H1 (cell line): ENCODE data around the gene TTC8. TPM values are rescaled to one million over a fixed set of nuclear protein-coding genes. Genes with fewer than 3 reads are reported as not detected.

Source experiments
- CTCF ChIA-PET: fragments of 300-600 bp; sonication (Branson Sonifier 250); formaldehyde crosslinking; loops from one replicate; lab custom pipeline; 2021; ENCODE audit not compliant: partially characterized antibody; lab: Charles Lee
- POLR2A ChIA-PET: fragments of 300-600 bp; sonication (Branson Sonifier 250); formaldehyde crosslinking; loops from one replicate; lab custom pipeline; 2021; ENCODE audit warnings: inconsistent platforms; ENCODE audit not compliant: partially characterized antibody; lab: Charles Lee
- DNase-seq, 2 experiments: peaks; one replicate each; pipeline versions ENCODE4 v3.0.0 to v3.0.0-alpha.2; 2010 to 2022; ENCODE audit warnings: low spot score in 2 of 2, low read depth in 1 of 2, mixed read lengths in 1 of 2
- FAIRE-seq: peaks from 2 replicates; lab custom pipeline; 2011; peaks lifted over from hg19 to GRCh38; lab: Jason Lieb, UNC
- H2AFZ ChIP-seq: 2 replicates; pipeline ENCODE4 v1.8.1; 2012; ENCODE audit warnings: low read length, inconsistent platforms
- H2AK5ac ChIP-seq: 2 replicates; pipeline ENCODE4 v1.6.1; 2013; ENCODE audit warnings: low read depth, low read length
- H2BK120ac ChIP-seq: replicated peaks from 2 replicates; pipeline ENCODE3; 2013; ENCODE audit warnings: low read depth, low read length, inconsistent platforms
- H2BK12ac ChIP-seq: 2 replicates; pipeline ENCODE4 v1.6.1; 2013; ENCODE audit warnings: low read depth, low read length
- H2BK15ac ChIP-seq: 2 replicates; pipeline ENCODE4 v1.6.1; 2013; ENCODE audit warnings: low read length
- H2BK20ac ChIP-seq: 2 replicates; pipeline ENCODE4 v1.6.1; 2013; ENCODE audit warnings: low read length
- H2BK5ac ChIP-seq: 2 replicates; pipeline ENCODE4 v1.6.1; 2013; ENCODE audit warnings: low read depth, low read length
- H3K14ac ChIP-seq: 2 replicates; pipeline ENCODE4 v1.6.1; 2013; ENCODE audit warnings: inconsistent platforms; ENCODE audit not compliant: insufficient read length
- H3K18ac ChIP-seq: 2 replicates; pipeline ENCODE4 v1.6.1; 2013; ENCODE audit warnings: low read length; ENCODE audit errors: extremely low read depth
- H3K23ac ChIP-seq: 2 replicates; pipeline ENCODE4 v1.6.1; 2013; ENCODE audit warnings: inconsistent platforms; ENCODE audit not compliant: insufficient read length
- H3K23me2 ChIP-seq: 2 replicates; pipeline ENCODE4 v1.6.1; 2013; ENCODE audit warnings: low read depth, low read length
- H3K27ac ChIP-seq: 2 replicates; pipeline ENCODE4 v1.6.1; 2011; ENCODE audit warnings: low read depth, low read length, inconsistent platforms
- H3K27me3 ChIP-seq, 4 experiments: replicated peaks in 1 of 4; 1 replicate in 1 of 4; 2 replicates in 3 of 4; pipeline versions ENCODE4 v1.6.1 to v1.8.1; 2011 to 2013; ENCODE audit warnings: low read length in 3 of 4, mild to moderate bottlenecking in 3 of 4, inconsistent platforms in 2 of 4, mixed read lengths in 2 of 4, moderate library complexity in 1 of 4; ENCODE audit not compliant: control insufficient read depth in 3 of 4, insufficient read depth in 3 of 4; ENCODE audit errors: extremely low read depth in 1 of 4
- H3K36me3 ChIP-seq, 4 experiments: 2 replicates each; pipeline versions ENCODE4 v1.6.1 to v1.8.1; 2011 to 2013; ENCODE audit warnings: mild to moderate bottlenecking in 4 of 4, low read length in 3 of 4, moderate library complexity in 2 of 4, control low read depth in 1 of 4, inconsistent platforms in 1 of 4; ENCODE audit not compliant: insufficient read depth in 4 of 4, control insufficient read depth in 2 of 4
- H3K4ac ChIP-seq: replicated peaks from 2 replicates; pipeline ENCODE3; 2013; ENCODE audit warnings: low read length, low read depth, mixed read lengths, inconsistent platforms; ENCODE audit not compliant: insufficient read length
- H3K4me1 ChIP-seq, 4 experiments: replicated peaks in 1 of 4; 1 replicate in 1 of 4; 2 replicates in 3 of 4; pipeline versions ENCODE4 v1.6.1 to v1.8.1; 2011 to 2013; ENCODE audit warnings: low read length in 3 of 4, inconsistent platforms in 2 of 4, mixed read lengths in 1 of 4; ENCODE audit not compliant: insufficient read depth in 4 of 4, control insufficient read depth in 3 of 4
- H3K4me2 ChIP-seq, 2 experiments: 2 replicates each; pipeline versions ENCODE4 v1.6.1 to v1.8.1; 2011 to 2013; ENCODE audit warnings: low read depth in 2 of 2, low read length in 2 of 2, control low read depth in 1 of 2, inconsistent platforms in 1 of 2, mild to moderate bottlenecking in 1 of 2; ENCODE audit not compliant: insufficient read depth in 1 of 2
- H3K4me3 ChIP-seq, 4 experiments: fragments of 200-600, 300-600 bp in 1 of 4; sonication (generic), shearing (Covaris generic), sonication (Bioruptor Twin) in 1 of 4; 2 replicates each; pipeline versions ENCODE4 v1.5.1 to v1.8.1; 2011 to 2016; ENCODE audit warnings: low read length in 4 of 4, low read depth in 3 of 4, control low read depth in 2 of 4, inconsistent platforms in 2 of 4, mild to moderate bottlenecking in 2 of 4, mixed read lengths in 1 of 4, moderate library complexity in 1 of 4; ENCODE audit not compliant: insufficient read depth in 2 of 4; ENCODE audit errors: extremely low read depth in 1 of 4
- H3K56ac ChIP-seq: replicated peaks from 2 replicates; pipeline ENCODE3; 2013; ENCODE audit warnings: low read depth, mild to moderate bottlenecking, mixed read lengths, low read length, inconsistent platforms; ENCODE audit not compliant: insufficient read length
- H3K79me1 ChIP-seq: 2 replicates; pipeline ENCODE4 v1.6.1; 2013; ENCODE audit warnings: low read depth, low read length, control low read depth
- H3K79me2 ChIP-seq, 2 experiments: 2 replicates each; pipeline versions ENCODE4 v1.6.1 to v1.8.1; 2012 to 2013; ENCODE audit warnings: low read length in 2 of 2, mild to moderate bottlenecking in 2 of 2, inconsistent platforms in 1 of 2; ENCODE audit not compliant: insufficient read depth in 2 of 2, control insufficient read depth in 1 of 2
- H3K9ac ChIP-seq, 4 experiments: replicated peaks in 1 of 4; 1 replicate in 1 of 4; 2 replicates in 3 of 4; pipeline versions ENCODE4 v1.6.1 to v1.8.1; 2011 to 2013; ENCODE audit warnings: low read depth in 3 of 4, low read length in 3 of 4, control low read depth in 2 of 4, mild to moderate bottlenecking in 2 of 4, moderate library complexity in 2 of 4, inconsistent platforms in 1 of 4; ENCODE audit errors: extremely low read depth in 1 of 4
- H3K9me3 ChIP-seq, 2 experiments: 2 replicates each; pipeline versions ENCODE4 v1.6.1 to v1.8.1; 2012 to 2013; ENCODE audit warnings: mild to moderate bottlenecking in 2 of 2, moderate library complexity in 2 of 2, control low read depth in 1 of 2, inconsistent platforms in 1 of 2, low read depth in 1 of 2, low read length in 1 of 2, mixed read lengths in 1 of 2; ENCODE audit not compliant: insufficient read depth in 2 of 2
- H4K20me1 ChIP-seq, 2 experiments: replicated peaks in 1 of 2; 2 replicates each; pipeline versions ENCODE3 to v1.8.1; 2011 to 2013; ENCODE audit warnings: inconsistent platforms in 2 of 2, low read length in 2 of 2, mild to moderate bottlenecking in 1 of 2; ENCODE audit not compliant: insufficient read depth in 2 of 2, control insufficient read depth in 1 of 2
- H4K5ac ChIP-seq: 2 replicates; pipeline ENCODE4 v1.6.1; 2013; ENCODE audit warnings: low read length, low read depth, mixed read lengths, inconsistent platforms; ENCODE audit not compliant: insufficient read length
- H4K8ac ChIP-seq: 2 replicates; pipeline ENCODE4 v1.8.0; 2013; ENCODE audit warnings: mild to moderate bottlenecking, moderate library complexity, low read length, inconsistent platforms; ENCODE audit not compliant: insufficient read depth; ENCODE audit errors: extremely low read depth
- H4K91ac ChIP-seq: replicated peaks from 2 replicates; pipeline ENCODE3; 2013; ENCODE audit warnings: low read length, mixed read lengths, inconsistent platforms; ENCODE audit not compliant: insufficient read length
- BCL11A ChIP-seq, 2 experiments: IDR thresholded peaks; one replicate each; pipeline ENCODE4 v1.6.1; 2011; ENCODE audit warnings: low read depth in 2 of 2, low read length in 2 of 2, mild to moderate bottlenecking in 2 of 2
- CHD2 ChIP-seq: IDR thresholded peaks from 2 replicates; pipeline ENCODE4 v1.6.1; 2012; ENCODE audit warnings: low read length, improper control_type of control experiment
- E2F6 ChIP-seq: IDR thresholded peaks from 2 replicates; pipeline ENCODE4 v1.6.1; 2012; ENCODE audit warnings: inconsistent platforms
- JUND ChIP-seq: IDR thresholded peaks from 2 replicates; pipeline ENCODE4 v1.6.1; 2011; ENCODE audit warnings: mild to moderate bottlenecking, improper control_type of control experiment, low read length
- KDM1A ChIP-seq: fragments of 200-600, 300-600 bp; sonication (generic); IDR thresholded peaks from 2 replicates; pipeline ENCODE4 v1.7.1; 2016; ENCODE audit warnings: mild to moderate bottlenecking, low read length, borderline replicate concordance
- MAX ChIP-seq: IDR thresholded peaks from 2 replicates; pipeline ENCODE4 v1.6.1; 2012; ENCODE audit warnings: inconsistent platforms
- RBBP5 ChIP-seq: IDR thresholded peaks from 2 replicates; pipeline ENCODE4 v1.7.1; 2012; ENCODE audit warnings: low read depth, mild to moderate bottlenecking, inconsistent platforms, low read length, moderate library complexity, borderline replicate concordance
- RFX5 ChIP-seq: IDR thresholded peaks from 2 replicates; pipeline ENCODE4 v1.6.1; 2011; ENCODE audit warnings: low read depth, low read length, improper control_type of control experiment, borderline replicate concordance
- SAP30 ChIP-seq: fragments of 300-600 bp; sonication (generic); IDR thresholded peaks from 2 replicates; pipeline ENCODE4 v1.7.1; 2012; ENCODE audit warnings: low read length, moderate library complexity, mild to moderate bottlenecking, inconsistent platforms; ENCODE audit not compliant: insufficient read depth, insufficient replicate concordance
- TAF7 ChIP-seq: optimal IDR thresholded peaks from 2 replicates; pipeline ENCODE3; 2011; ENCODE audit warnings: low read depth, mild to moderate bottlenecking, inconsistent platforms, low read length, moderate library complexity, borderline replicate concordance
- TBP ChIP-seq: IDR thresholded peaks from 2 replicates; pipeline ENCODE4 v1.6.1; 2011; ENCODE audit warnings: low read depth, low read length, improper control_type of control experiment
- USF2 ChIP-seq: IDR thresholded peaks from 2 replicates; pipeline ENCODE4 v1.6.1; 2011; ENCODE audit warnings: low read length, improper control_type of control experiment
- WGBS, 2 experiments: shearing (Covaris generic) in 1 of 2; methylation state at CpG; one replicate each; pipeline versions ENCODE4 v1.1.6 to v1.1.7; 2013 to 2015; ENCODE audit warnings: low lambda C conversion rate in 2 of 2, mixed read lengths in 2 of 2, inconsistent platforms in 1 of 2, low coverage in 1 of 2, missing lambda C conversion rate in 1 of 2; ENCODE audit not compliant: insufficient replicate concordance in 2 of 2, insufficient coverage in 1 of 2, insufficient read length in 1 of 2; ENCODE audit errors: extremely low coverage in 1 of 2, missing lambda C conversion rate in 1 of 2; 5-methylcytosine and 5-hydroxymethylcytosine counted together
- polyA plus RNA-seq, 7 experiments: library from polyadenylated mRNA; depleted of rRNA in 3 of 7; stranded (reverse) in 5 of 7; unstranded in 2 of 7; fragments of >200 nt in 5 of 7; fragments of 200-250 nt in 2 of 7; gene quantifications; 1 replicate in 5 of 7; 2 replicates in 1 of 7; 4 replicates in 1 of 7; pipeline versions ENCODE4 v1.2.1 to v1.2.3, GENCODE V29; 2011 to 2013; ENCODE audit warnings: missing spikeins in 2 of 7, mixed read lengths in 2 of 7
- total RNA-seq: library from RNA; stranded (reverse); fragmentation: NEBNext Ultra II Directional; extraction: Animal tissue kit (Norgen Biotek cat#: 25700); gene quantifications from 2 replicates; pipeline ENCODE4 v1.2.1, GENCODE V29; 2021

The TTC8 gene
- total and polyA plus RNA-seq, 2 of the 8 experiments (the other 6 are each of a cell fraction or from before 2014, with no cell fraction given), result 13.1 to 13.5 TPM

GRCh38 chr14:88901991-88902390 is 77.5 kb downstream of the TTC8 start:
- Histone ChIP-seq H3K4me3 (no peak overlapping the region), H4K20me1 (no peaks in the 10 kb centered on the region), H2BK120ac (no peak overlapping the region), H3K4me1 (no peaks in the 10 kb centered on the region), H3K27me3 (no peaks in the 10 kb centered on the region), H2AK5ac (no peak overlapping the region), H3K14ac (no peak overlapping the region), H2BK12ac (no peak overlapping the region), H3K27ac (no peak overlapping the region), H3K4me2 (no peak overlapping the region), H2BK5ac (no peak overlapping the region), H3K9ac (no peak overlapping the region), H4K8ac (no peak overlapping the region), H2AFZ (peak overlapping the region; percentile 44; the same call in 1 of the 2 replicates), H3K23ac (no peak overlapping the region), H4K91ac (no peak overlapping the region), H3K18ac (no peak overlapping the region), H3K23me2 (peaks cover 3% of the 10 kb centered on the region; the same call in 1 of the 2 replicates), H3K9me3 (peaks cover 0 to under 1% of the 10 kb centered on the region in 2 experiments; a peak in 1 of 4 replicates), H3K4ac (no peak overlapping the region), H3K79me1 (no peaks in the 10 kb centered on the region), H2BK20ac (no peak overlapping the region), H4K5ac (no peak overlapping the region), H3K36me3 (no peaks in the 10 kb centered on the region), H3K56ac (no peak overlapping the region), H3K79me2 (no peaks in the 10 kb centered on the region), H2BK15ac (no peak overlapping the region)
- WGBS, 2 experiments, result 83% methylated on average over 3 of the region's 3 CpGs; no CpG with 5 or more reads in 1 of the 2 experiments
- ChIA-PET POLR2A (no interaction called here), CTCF (no interaction called here)
- no peak for FAIRE-seq
- no peak for DNase-seq
- TF ChIP-seq JUND (no peak), E2F6 (no peak), TAF7 (no peak), TBP (no peak), CHD2 (no peak), RFX5 (no peak), RBBP5 (no peak), SAP30 (no peak), MAX (no peak), USF2 (no peak), KDM1A (no peak), BCL11A (IDR thresholded peaks at IDR 0.05; ENCODE audit: low read depth in 2 of 2, low read length in 2 of 2) (no peak)
